ENCODE data around the gene POU6F1.

Gene POU6F1

GRCh38 chr12:51191516-51192283 lies 26.2 kb downstream of the POU6F1 start:
- Mint-ChIP-seq H3K36me3 (peaks cover 3% of the 10 kb centered on the region), H3K27ac (no peak overlapping the region), H3K9me3 (no peaks in the 10 kb centered on the region), H3K27me3 (no peaks in the 10 kb centered on the region), H3K4me1 (peaks cover 6% of the 10 kb centered on the region), H3K4me3 (no peak overlapping the region)

GRCh38 chr12:51190820-51191219 lies 27.0 kb downstream of the POU6F1 start:
- Mint-ChIP-seq H3K4me3 (no peak overlapping the region), H3K27ac (no peak overlapping the region), H3K36me3 (peaks cover 3% of the 10 kb centered on the region), H3K27me3 (no peaks in the 10 kb centered on the region), H3K9me3 (no peaks in the 10 kb centered on the region), H3K4me1 (peaks cover 10% of the 10 kb centered on the region)

GRCh38 chr12:51189790-51190355 lies 28.0 kb downstream of the POU6F1 start:
- peaks cover 3% of the 10 kb centered on the region for H3K36me3 Mint-ChIP-seq
- H3K9me3 Mint-ChIP-seq = no peaks in the 10 kb centered on the region
- H3K4me3 Mint-ChIP-seq = no peak overlapping the region
- H3K4me1 Mint-ChIP-seq = peaks cover 10% of the 10 kb centered on the region
- H3K27me3 Mint-ChIP-seq = no peaks in the 10 kb centered on the region
- no peak overlapping the region for H3K27ac Mint-ChIP-seq

- H3K27ac Mint-ChIP-seq = no peak overlapping the region
- no peaks in the 10 kb centered on the region for H3K9me3 Mint-ChIP-seq
Observed at GRCh38 chr12:51188359-51189051, 29.4 kb downstream of the POU6F1 start.

GRCh38 chr12:51187370-51187987 lies 30.4 kb downstream of the POU6F1 start:
- Mint-ChIP-seq H3K27ac (no peak overlapping the region), H3K9me3 (no peaks in the 10 kb centered on the region), H3K4me3 (no peak overlapping the region), H3K36me3 (peaks cover 3% of the 10 kb centered on the region), H3K27me3 (no peaks in the 10 kb centered on the region), H3K4me1 (peaks cover 10% of the 10 kb centered on the region)

More at GRCh38 chr12:51188359-51189051, 29.4 kb downstream of the POU6F1 start:
- Mint-ChIP-seq H3K4me3 (no peak overlapping the region), H3K4me1 (peaks cover 10% of the 10 kb centered on the region), H3K36me3 (peaks cover 3% of the 10 kb centered on the region), H3K27me3 (no peaks in the 10 kb centered on the region)

- Mint-ChIP-seq H3K27ac (peak overlapping the region; percentile 24), H3K4me3 (no peak overlapping the region), H3K4me1 (peaks cover 10% of the 10 kb centered on the region), H3K27me3 (no peaks in the 10 kb centered on the region), H3K9me3 (no peaks in the 10 kb centered on the region), H3K36me3 (peaks cover 2% of the 10 kb centered on the region)
Observed at GRCh38 chr12:51186465-51187085, 31.3 kb downstream of the POU6F1 start.

- Mint-ChIP-seq H3K36me3 (no peaks in the 10 kb centered on the region), H3K27me3 (no peaks in the 10 kb centered on the region), H3K9me3 (no peaks in the 10 kb centered on the region), H3K27ac (no peak overlapping the region), H3K4me1 (peaks cover 10% of the 10 kb centered on the region), H3K4me3 (no peak overlapping the region)
Observed at GRCh38 chr12:51185171-51185717, 32.6 kb downstream of the POU6F1 start.

- H3K36me3 Mint-ChIP-seq = no peaks in the 10 kb centered on the region
- no peaks in the 10 kb centered on the region for H3K27me3 Mint-ChIP-seq
- peaks cover 10% of the 10 kb centered on the region for H3K4me1 Mint-ChIP-seq
- no peak overlapping the region for H3K27ac Mint-ChIP-seq
- H3K4me3 Mint-ChIP-seq = no peak overlapping the region
- H3K9me3 Mint-ChIP-seq = no peaks in the 10 kb centered on the region
Observed at GRCh38 chr12:51183816-51184215, 34.0 kb downstream of the POU6F1 start.

- Mint-ChIP-seq H3K27ac (no peak overlapping the region), H3K4me3 (no peak overlapping the region), H3K4me1 (peaks cover 10% of the 10 kb centered on the region), H3K9me3 (no peaks in the 10 kb centered on the region), H3K36me3 (no peaks in the 10 kb centered on the region), H3K27me3 (no peaks in the 10 kb centered on the region)
Observed at GRCh38 chr12:51183349-51183748, 34.5 kb downstream of the POU6F1 start.

GRCh38 chr12:51181558-51181957 lies 36.3 kb downstream of the POU6F1 start:
- peaks cover 3% of the 10 kb centered on the region for H3K4me1 Mint-ChIP-seq
- H3K36me3 Mint-ChIP-seq = no peaks in the 10 kb centered on the region
- H3K27me3 Mint-ChIP-seq = no peaks in the 10 kb centered on the region
- H3K4me3 Mint-ChIP-seq = no peak overlapping the region
- H3K9me3 Mint-ChIP-seq = no peaks in the 10 kb centered on the region
- H3K27ac Mint-ChIP-seq = no peak overlapping the region

GRCh38 chr12:51177897-51178296 lies 40.0 kb downstream of the POU6F1 start:
- no peaks in the 10 kb centered on the region for H3K9me3 Mint-ChIP-seq
- no peaks in the 10 kb centered on the region for H3K27me3 Mint-ChIP-seq
- H3K27ac Mint-ChIP-seq = no peak overlapping the region
- peaks cover 6% of the 10 kb centered on the region for H3K4me1 Mint-ChIP-seq
- H3K4me3 Mint-ChIP-seq = no peak overlapping the region
- no peaks in the 10 kb centered on the region for H3K36me3 Mint-ChIP-seq

GRCh38 chr12:51174501-51174900 lies 43.4 kb downstream of the POU6F1 start:
- H3K27ac Mint-ChIP-seq = peak overlapping the region; percentile 26
- H3K27me3 Mint-ChIP-seq = no peaks in the 10 kb centered on the region
- H3K4me1 Mint-ChIP-seq = peaks cover 20% of the 10 kb centered on the region
- peaks cover 2% of the 10 kb centered on the region for H3K36me3 Mint-ChIP-seq
- H3K4me3 Mint-ChIP-seq = peak overlapping the region; percentile 86
- no peaks in the 10 kb centered on the region for H3K9me3 Mint-ChIP-seq

- H3K4me1 Mint-ChIP-seq = peaks cover 25% of the 10 kb centered on the region
- peaks cover 2% of the 10 kb centered on the region for H3K36me3 Mint-ChIP-seq
- peak within 1 kb of the TSS; percentile 86 for H3K4me3 Mint-ChIP-seq
- H3K27me3 Mint-ChIP-seq = no peaks in the 10 kb centered on the region
- H3K9me3 Mint-ChIP-seq = no peaks in the 10 kb centered on the region
- peak within 1 kb of the TSS; percentile 82 for H3K27ac Mint-ChIP-seq
Observed at GRCh38 chr12:51172515-51173431, 45.1 kb downstream of the POU6F1 start, which contains the start of gene TFCP2. TSS of gene TFCP2 (minus strand) at chr12:51173135. CDS start at chr12:51172422, 713 bp downstream.

GRCh38 chr12:51171884-51172514 lies 45.9 kb downstream of the POU6F1 start:
- H3K27ac Mint-ChIP-seq = no peak overlapping the region
- no peaks in the 10 kb centered on the region for H3K27me3 Mint-ChIP-seq
- H3K36me3 Mint-ChIP-seq = peaks cover 2% of the 10 kb centered on the region
- peaks cover 31% of the 10 kb centered on the region for H3K4me1 Mint-ChIP-seq
- H3K4me3 Mint-ChIP-seq = no peak overlapping the region
- no peaks in the 10 kb centered on the region for H3K9me3 Mint-ChIP-seq

Measured in activated naive CD4-positive, alpha-beta T cell treated with anti-CD3 and anti-CD28 coated beads, Interleukin-2, amount 50 U/mL, for 24 hours (primary cell).